ENCODE results near the gene MXRA5. TPM values are rescaled to one million over a fixed set of nuclear protein-coding genes. Genes with fewer than 3 reads are reported as not detected.
"Not testable (repeated sequence)": the region's sequence is repeated elsewhere in the genome, so short reads cannot be mapped to it uniquely, and the experiment has no call there.

MXRA5 gene, protein sequence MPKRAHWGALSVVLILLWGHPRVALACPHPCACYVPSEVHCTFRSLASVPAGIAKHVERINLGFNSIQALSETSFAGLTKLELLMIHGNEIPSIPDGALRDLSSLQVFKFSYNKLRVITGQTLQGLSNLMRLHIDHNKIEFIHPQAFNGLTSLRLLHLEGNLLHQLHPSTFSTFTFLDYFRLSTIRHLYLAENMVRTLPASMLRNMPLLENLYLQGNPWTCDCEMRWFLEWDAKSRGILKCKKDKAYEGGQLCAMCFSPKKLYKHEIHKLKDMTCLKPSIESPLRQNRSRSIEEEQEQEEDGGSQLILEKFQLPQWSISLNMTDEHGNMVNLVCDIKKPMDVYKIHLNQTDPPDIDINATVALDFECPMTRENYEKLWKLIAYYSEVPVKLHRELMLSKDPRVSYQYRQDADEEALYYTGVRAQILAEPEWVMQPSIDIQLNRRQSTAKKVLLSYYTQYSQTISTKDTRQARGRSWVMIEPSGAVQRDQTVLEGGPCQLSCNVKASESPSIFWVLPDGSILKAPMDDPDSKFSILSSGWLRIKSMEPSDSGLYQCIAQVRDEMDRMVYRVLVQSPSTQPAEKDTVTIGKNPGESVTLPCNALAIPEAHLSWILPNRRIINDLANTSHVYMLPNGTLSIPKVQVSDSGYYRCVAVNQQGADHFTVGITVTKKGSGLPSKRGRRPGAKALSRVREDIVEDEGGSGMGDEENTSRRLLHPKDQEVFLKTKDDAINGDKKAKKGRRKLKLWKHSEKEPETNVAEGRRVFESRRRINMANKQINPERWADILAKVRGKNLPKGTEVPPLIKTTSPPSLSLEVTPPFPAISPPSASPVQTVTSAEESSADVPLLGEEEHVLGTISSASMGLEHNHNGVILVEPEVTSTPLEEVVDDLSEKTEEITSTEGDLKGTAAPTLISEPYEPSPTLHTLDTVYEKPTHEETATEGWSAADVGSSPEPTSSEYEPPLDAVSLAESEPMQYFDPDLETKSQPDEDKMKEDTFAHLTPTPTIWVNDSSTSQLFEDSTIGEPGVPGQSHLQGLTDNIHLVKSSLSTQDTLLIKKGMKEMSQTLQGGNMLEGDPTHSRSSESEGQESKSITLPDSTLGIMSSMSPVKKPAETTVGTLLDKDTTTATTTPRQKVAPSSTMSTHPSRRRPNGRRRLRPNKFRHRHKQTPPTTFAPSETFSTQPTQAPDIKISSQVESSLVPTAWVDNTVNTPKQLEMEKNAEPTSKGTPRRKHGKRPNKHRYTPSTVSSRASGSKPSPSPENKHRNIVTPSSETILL (N-terminal part only)
- total RNA-seq (2014; rRNA removed; shearing (Covaris generic)) = not detected in 2 replicates

DNA sequence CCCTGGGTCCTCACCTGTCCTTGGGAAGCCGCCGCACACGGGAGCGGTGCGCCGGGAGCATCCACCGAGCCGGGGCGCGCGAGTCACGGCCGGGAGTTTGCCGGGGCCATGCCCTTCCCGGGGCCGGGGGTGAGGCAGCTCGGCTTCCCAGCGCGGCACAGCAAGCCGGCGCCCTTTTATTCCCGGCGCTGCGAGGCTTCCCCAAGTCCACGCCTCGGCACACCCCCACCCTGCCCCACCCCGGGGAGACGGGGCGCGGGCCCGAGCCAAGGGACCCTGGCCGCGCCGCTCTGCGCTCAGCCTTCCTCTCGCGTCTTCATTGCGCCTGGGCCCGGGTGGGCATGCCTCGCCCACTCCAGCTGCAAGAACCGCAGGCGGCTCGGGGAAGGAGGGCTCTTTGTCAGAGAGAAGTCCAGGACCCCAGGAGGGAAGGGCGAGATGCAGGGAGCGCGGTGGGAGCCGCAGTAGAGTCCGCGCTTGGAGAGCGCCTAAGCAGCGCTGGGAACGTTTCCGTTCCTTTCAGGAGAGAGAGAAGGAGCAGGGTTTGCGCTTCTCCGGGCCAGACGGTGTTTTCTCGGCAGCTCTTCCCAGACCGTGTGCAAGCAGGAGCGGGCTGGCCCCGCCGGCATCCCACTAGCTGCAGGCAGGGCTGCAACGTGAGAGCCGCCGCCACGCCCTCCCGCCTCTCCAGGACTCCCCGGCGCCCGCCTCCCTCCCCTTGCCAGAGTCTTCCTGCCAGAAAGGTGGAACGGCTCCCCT is at the start of gene MXRA5:
Gene MXRA5, minus strand, starts transcription at position 152 of the 759 bp plus-strand sequence. CDS start 2,819 bp downstream, outside the sequence.
- no peak for DNase-seq (ENCODE audit: low spot score)

DNA sequence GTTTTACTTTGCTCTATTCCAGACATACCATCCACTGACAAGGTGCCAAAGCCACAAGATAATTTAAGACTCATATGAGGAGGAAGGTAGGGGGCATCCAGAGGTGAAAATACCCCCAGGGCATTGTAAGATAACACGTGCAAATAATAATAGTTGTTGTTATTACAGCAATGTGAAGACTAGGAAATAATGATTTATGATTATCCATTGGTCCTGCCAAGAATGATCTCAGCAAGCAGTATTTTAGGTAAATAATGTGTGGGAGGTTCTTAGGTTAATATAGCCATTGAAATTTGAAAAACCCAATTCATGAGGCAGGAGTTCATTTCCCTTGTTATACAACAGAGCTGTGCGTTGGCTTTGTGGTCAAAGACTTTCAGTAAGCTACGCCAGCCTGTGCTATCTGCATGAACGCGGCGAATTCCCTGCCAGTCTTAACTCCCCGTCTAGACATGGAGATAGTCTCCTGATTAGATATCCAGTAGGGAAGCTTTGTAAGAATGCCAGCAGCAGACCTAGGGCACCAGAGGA is 47.2 kb upstream of the MXRA5 start:
- peak; percentile 67 for DNase-seq (ENCODE audit: low spot score)

DNA sequence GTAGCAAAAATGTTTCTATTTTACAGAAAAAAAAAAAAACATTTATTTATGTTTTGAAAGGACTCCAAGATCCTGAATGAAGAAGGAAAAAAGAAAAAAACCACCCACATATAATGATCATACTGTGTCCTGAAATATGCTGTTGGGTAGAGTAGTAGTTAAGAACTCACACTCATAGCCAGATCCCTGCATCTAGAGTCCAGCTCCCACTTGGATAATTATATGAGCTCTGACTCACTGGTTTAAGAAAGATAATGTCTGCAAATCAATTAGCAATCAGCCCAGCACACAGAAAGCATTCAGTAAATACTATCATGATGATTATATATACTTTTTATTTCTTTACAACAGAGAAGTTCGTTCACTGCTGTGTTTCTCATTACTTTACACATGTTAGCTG is 46.7 kb upstream of the MXRA5 start:
- DNase-seq (ENCODE audit: low spot score) = no peak

DNA sequence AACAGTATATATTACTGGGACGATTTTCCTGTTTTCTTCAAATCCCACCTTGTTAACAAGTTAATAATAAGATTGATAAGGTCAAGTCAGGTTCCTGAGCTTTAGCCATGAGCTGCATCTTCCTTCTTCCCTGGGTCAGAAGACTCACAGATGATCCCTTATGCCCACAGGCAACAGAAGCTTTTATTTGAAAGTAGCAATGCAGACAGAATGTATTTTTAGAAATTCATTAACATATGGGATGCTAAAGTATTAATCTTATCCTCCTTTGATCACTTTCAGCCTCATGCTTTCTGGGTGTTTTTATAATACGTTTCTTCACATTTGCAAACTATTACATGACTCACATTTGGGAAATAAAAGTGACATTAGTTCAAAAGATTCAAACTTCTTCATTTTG is 42.0 kb upstream of the MXRA5 start:
- no peak for DNase-seq (ENCODE audit: low spot score)

DNA sequence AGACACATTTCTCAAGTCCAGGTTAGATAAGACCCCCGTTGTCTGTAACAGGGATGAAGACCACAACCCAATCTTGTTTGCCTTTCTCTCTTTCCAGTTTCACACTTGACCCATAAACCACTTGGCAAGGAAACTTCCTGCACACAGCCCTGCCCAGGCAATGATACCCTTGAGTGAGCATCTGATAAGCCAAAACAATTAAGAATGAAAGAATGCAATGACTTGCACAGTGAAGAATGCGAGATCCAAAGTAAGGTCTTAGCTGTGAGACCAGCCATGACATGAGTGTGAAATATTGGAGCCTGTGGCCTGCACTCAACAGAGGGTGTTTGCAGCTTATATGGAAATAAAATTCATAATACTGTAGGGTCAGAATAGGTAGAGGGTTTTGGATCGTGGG is 37.9 kb upstream of the MXRA5 start:
- peak; percentile 44 for DNase-seq (ENCODE audit: low spot score)

DNA sequence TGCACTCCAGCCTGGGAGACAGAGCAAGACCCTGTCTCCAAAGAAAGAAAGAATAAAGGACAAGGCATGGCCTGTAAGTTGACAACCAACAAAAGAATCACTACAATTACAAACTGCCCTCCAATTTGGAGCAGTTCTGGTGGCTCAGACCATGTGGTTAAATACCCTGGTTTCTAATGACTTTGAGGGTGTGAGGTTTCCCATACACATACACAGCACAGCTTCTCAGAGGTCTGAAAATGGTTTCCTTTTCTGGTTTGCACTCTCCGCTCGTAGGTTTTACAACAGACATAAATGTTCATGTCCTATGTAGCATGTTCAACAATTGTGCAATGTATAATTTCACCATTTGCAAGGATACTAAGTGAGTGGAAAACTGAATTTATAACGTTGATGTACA is 34.2 kb upstream of the MXRA5 start:
- no peak for DNase-seq (ENCODE audit: low spot score)

DNA sequence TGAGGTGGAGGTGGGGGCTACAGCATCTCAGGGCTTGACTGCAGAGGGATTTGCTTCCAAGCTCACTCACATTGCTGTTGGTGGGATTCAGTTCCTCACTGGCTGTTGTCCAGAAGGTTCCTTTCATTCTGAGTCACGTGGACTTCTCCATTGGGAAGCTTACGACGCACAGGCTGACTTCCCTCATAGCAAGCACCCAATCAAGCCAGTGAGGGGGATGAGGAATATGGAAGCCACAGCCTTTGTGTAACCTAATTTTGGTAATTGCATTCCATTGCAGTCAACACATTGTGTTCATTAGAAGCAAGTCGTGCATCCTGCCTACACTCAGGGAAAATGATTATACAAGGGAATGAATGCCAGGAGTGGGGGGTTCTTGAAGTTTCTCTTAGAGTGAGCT is 32.7 kb upstream of the MXRA5 start:
- DNase-seq (ENCODE audit: low spot score) = no peak

DNA sequence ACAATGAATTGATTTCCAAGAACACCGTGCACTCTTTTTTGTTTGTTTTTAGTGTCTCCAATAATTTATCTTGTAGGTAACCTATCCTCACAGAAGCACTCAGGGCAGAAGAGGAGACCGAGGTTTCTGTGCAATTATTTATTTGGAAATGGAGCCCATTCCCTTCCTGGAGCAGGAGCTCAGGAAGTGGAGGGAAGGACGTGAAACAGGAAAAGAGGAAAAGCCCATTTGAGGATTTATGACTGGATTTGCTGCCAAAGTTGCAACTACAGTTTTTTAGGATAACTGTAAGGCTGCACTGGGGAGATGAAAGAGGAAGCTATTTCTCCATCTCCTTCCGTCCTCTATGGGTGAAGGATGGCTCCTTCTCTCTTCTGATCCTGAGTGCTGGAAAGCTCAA is 31.7 kb upstream of the MXRA5 start:
- no peak for DNase-seq (ENCODE audit: low spot score)

DNA sequence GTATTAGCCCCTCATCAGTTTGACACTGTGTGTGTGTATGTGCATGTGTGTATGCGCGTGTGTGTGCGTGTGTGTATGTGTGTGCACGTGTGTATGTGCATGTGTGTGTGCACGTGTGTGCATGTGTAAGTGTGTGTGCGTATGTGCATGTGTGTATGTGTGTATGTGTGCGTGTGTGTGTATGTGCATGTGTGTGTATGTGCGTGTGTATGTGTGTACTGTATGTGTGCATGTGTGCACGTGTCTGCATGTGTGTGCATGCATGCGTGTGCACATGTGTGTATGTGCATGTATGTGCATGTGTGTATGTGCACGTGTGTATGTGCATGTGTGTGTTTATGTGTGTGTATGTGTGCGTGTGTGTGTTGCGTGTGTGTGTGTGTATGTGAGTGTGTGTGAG is 31.1 kb upstream of the MXRA5 start:
- no peak for DNase-seq (ENCODE audit: low spot score)

DNA sequence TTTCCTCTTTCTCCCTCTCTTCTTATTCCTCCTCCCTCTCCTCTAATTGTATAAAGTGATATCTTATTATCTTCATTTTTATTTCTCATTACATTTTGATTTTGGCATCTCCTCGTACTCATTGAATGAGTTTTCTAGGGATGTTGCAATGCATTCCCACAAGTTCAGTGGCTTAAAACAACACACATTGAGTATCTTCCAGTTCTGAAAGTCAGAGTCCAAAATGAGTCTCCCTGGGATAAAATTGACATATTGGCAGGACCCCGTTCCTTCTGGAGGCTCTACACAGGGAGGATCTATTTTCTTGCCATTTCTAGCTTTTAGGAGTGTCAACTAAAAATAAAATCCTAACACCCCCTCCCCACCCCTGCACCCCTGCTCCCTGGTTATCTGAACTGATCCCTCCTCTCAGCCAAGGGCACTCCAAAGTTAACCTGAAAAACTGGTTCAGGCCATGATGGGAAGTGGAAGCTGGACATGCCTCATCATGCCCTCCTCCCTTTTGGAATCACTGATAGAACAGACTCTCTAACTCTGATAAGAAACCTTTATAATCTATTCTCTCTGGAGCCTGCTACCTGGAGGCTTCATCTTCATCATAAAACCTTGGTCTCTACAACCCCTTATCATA is 29.5 kb upstream of the MXRA5 start:
- DNase-seq (ENCODE audit: low spot score) = not testable (repeated sequence)

DNA sequence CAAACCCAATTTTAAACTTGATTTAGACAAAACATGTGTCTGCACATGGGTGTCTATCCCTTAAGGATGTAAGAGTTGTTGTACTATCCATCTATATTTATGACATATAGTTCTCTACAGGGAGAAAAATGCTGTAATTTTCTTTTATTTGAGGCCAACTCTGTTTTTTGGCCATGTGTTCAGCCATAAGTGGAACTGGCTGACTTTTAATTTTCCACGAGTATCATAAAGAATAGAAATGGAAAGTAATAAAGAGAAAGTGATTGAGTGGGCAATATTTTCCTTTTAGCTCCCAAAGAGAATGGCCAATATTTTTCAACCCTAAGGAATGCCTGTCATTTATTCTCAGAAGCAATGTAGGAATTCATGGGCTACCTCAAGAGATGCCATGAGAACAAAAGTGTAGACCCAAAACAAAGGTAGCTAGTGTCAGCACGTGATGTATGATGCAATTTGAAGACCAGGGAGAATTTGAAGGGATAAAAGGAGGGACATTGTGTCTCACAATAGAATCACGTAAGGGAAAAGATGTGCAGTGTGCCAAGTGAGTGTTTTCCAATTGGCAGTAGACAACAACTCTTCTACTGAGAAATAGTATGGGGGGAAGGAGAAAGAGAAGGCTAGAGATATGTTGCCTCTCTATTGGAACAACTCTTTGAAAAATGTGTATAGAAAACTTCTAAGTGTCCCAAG is 27.8 kb upstream of the MXRA5 start:
- DNase-seq (ENCODE audit: low spot score) = no peak

DNA sequence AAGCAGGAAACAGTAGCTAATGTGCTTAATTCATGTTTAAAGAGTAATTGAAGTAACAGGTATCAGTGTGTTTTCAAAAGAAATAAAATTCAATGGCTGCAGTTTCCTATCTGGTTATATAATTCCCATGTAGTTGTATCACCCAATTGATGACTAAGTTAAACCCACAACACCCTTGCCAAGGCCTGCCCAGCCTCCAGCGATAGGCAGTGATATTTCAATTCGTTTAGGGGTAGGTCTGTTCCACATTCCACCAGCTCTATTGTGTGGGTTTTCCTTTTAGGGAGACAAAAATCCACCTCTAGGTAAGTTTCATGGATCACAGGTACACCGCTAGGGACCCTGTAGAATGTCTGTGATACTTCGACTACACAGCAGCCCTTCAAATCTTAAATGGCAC is 24.7 kb upstream of the MXRA5 start:
- DNase-seq (ENCODE audit: low spot score) = no peak

DNA sequence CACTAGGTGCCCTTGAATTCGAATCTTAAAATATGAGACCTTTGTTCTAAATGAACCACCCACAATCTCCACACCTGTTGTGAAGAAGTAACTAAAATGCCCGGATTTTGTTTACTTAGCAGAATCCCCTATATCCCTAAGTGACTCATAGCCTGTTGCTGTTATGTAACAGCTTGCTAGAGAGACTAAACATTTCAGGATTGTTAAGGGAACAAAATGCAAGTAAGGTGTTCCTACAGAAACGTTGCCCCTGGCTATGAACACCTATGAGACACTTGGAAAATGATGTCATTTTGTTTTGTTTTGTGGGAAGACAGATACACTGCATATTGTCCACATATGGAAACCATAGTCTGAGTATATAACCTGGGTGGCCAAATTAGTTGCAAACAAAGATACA is 24.2 kb upstream of the MXRA5 start:
- no peak for DNase-seq (ENCODE audit: low spot score)

DNA sequence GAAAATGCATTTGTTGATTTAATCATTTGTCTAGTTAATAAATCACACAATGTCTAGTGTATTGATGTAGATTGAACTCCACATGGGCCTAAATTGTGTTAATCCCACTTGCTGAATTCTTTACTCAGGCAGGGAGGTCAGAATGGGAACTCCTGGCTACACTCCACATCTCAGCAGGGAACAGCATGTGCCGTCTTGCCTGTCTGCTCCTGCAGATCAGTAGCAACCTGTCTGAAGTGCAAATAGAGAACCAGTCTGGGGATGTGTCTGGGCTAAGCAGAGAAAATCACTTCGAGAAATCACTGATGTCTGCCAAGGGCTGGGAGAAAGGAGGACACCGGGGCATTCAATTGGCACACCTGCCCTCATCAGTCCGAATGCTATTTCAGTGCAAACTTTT is 16.5 kb upstream of the MXRA5 start:
- DNase-seq (ENCODE audit: low spot score) = no peak

DNA sequence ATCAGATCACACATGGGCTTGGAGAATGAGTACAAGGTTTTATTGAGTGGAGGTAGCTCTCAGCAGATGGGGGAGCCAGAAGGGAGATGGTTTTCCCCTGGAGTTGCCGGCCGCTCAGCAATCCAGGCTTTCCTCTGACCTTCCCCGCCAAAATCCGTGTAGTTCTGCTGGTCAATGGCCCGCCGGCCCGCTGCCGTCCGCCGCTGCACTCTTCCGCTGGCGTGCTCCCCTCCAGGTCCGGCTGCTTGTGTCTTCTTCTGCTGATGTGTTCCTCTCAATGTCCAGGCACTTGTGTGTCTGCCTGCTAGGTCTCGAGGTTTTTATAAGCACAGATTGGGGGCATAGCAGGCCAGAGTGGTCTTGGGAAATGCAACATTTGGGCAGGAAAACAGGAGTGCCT is 14.4 kb upstream of the MXRA5 start:
- no peak for DNase-seq (ENCODE audit: low spot score)

DNA sequence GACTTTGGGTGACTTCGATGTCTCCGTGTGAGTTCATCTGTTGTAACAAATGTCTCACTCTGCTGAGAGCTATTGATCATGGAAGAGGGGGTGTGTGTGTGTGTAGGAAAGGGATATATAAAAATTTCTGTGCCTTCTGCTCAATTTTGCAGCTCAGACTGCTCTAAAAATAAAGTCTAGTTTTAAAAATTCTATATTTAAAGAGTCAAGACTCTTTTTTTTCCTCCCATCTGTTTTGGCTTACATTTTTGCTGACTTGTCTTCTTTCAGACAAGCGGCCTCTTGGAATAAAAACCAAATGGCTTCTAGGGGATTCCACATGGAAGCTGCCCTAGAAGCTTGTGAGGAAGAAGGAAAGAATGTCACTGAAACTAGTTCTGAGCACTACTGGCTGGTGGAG is 6.3 kb upstream of the MXRA5 start:
- DNase-seq (ENCODE audit: low spot score) = not testable (repeated sequence)

DNA sequence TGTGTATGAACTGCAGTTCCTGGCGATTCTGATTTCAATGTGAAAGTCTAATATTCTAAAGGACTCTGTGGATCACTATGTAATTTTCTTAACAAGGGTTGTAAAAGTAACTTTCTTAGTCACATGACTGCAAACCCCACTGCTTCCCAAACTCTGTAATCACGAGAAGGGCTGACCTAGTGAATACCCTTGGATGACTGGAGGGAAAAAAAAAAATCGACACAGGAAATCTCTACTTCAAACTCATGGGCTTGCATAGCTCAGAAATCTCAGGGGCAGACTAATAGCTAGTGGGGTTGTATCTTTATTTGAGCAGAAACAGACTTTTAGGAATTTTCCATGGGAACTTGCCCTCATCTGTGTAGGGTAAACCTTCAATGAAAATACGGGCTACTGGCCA is 4.8 kb upstream of the MXRA5 start:
- no peak for DNase-seq (ENCODE audit: low spot score)

DNA sequence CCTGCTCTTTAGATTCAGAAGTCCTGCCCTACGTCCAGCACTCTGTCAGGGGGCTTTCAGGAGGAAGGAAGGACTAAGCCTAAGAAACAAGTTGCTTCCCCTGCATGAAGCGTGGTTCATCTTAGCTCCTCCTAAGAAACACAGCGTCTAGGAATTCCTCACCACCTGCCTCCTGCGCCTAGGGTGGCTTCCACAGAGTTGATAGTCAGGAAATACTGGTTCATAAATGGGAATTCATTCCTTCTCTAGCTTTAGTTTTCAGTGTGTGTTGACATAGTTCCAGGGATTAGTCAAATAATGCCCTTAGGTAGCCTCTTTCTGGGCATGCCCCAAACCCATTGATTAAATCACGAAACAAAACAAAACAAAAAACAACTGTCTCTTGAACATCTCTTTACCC is 1.7 kb upstream of the MXRA5 start:
- no peak for DNase-seq (ENCODE audit: low spot score)

DNA sequence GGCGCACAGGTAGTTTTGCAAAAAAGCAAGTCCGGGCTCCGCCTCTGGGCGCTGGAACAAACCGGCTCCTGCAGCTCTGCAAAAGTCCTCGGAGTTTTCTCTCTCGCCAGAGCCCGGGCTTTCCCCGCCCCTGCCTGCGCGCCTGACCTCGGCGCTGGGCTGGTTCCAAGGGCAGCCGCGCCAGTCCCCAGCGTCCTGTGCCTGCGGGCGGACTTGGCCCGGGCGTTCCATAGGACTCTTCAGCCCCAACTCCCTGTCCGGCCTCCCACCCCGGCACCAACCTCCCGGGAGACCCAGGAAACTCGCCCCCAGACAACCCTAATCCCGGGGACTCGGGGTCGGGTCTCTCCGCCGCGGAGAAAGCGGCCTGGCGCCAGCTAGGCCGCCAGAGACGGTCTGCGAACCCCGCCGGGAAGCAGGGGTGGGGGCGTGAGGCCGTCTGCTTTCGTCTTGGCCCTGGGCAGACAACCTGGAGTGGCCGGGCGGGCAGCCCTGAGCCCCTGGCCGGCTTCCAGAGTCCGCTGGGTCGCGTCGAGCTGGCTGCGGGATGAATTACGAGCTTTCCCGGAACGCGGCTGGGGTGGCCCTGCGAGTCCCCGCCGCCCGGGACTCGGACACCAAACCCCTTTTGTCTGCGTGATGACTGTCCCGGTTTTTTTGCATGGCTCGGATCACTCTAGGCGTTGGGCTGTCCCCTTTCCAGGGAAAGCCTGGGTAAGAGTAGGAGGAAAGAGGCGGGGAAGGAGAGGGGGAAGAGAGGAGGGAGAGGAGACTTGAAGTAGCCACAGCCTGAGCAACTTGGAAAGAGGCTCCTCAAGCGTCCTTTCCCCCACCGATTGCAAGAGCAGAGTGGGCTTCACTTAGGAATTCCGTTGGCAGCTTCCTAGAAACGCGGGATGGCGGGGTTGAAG is 916 bp downstream of the MXRA5 start:
- no peak for DNase-seq (ENCODE audit: low spot score)

Data from H4 (cell line).